ENCODE data around the gene MIA.

DNA sequence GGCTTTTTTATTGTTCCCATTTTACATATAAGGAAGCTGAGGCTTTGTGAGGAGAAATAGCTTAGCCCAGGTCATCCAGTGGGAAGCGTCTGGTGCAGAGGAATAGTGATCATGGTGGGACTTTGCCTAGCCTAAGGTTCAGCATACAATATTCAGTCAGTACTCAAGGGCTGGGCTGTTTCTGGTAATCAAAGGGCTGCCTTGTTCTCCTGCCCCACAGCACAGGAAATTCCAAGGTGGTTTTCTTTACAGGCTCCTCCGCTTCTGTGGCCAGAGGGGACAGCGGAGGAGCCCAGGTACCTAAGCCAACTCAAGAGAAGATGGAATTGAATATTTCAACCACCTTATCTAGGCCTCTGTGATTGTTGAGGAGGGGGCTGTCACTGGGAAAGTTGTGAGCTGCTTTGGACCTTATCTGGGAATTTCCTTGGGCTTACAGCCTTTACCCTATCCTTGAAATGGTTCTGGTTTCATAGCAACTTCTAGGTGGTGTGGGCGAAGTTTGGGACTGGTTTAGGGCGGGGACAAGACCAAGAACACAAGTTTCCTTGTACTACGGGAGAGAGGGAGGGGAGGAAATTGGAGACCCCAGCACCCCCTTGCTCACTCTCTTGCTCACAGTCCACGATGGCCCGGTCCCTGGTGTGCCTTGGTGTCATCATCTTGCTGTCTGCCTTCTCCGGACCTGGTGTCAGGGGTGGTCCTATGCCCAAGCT lies at the start of gene MIA:
- TF ChIP-seq EZH2 (IDR thresholded peaks at IDR 0.05; ENCODE audit: insufficient read depth, poor library complexity, severe bottlenecking) (no peak), EZH2phosphoT487 (IDR thresholded peaks at IDR 0.05; ENCODE audit: insufficient read depth, low read depth) (no peak)

Measured in GM23248 (cell line).